Uterus (tissue), 4 donors: Measurements from ENCODE around the gene IKBKE. TPM values are rescaled to one million over a fixed set of nuclear protein-coding genes. Genes with fewer than 3 reads are reported as not detected.

Experiments
- DNase-seq, 2 donors: peaks; one replicate each; pipeline ENCODE4 v3.0.0-alpha.2; 2019 to 2020
- H3K27ac ChIP-seq, 2 donors: fragments of 200-600 bp; sonication (generic); 1 replicate in 1 of 2; 2 replicates in 1 of 2; pipeline ENCODE4 v1.5.1; 2016 to 2018
- H3K27me3 ChIP-seq, 2 donors: fragments of 200-600 bp; sonication (generic); one replicate each; pipeline ENCODE4 v1.5.1; 2018 to 2019; ENCODE audit warnings: control low read depth in 1 of 2
- H3K36me3 ChIP-seq, 2 donors: fragments of 200-600 bp; sonication (generic); one replicate each; pipeline ENCODE4 v1.5.1; 2019; ENCODE audit warnings: control low read depth in 1 of 2
- H3K4me1 ChIP-seq, 2 donors: fragments of 200-600 bp; sonication (generic); one replicate each; pipeline ENCODE4 v1.5.1; 2018 to 2019; ENCODE audit warnings: control low read depth in 1 of 2
- H3K4me3 ChIP-seq, 2 donors: fragments of 200-600 bp; sonication (generic); 1 replicate in 1 of 2; 2 replicates in 1 of 2; pipeline ENCODE4 v1.5.1; 2018 to 2019; ENCODE audit warnings: mild to moderate bottlenecking in 1 of 2
- H3K9me3 ChIP-seq, 2 donors: fragments of 200-600 bp; sonication (generic); one replicate each; pipeline ENCODE4 v1.5.1; 2019; ENCODE audit warnings: control low read depth in 1 of 2
- POLR2A ChIP-seq, 2 donors: fragments of 450-650 bp; IDR thresholded peaks; one replicate each; pipeline ENCODE4 v1.6.1; 2016; ENCODE audit warnings: antibody characterized with exemption in 2 of 2, mild to moderate bottlenecking in 1 of 2, moderate library complexity in 1 of 2
- intact Hi-C: fragments of 100-400 bp; cut with DNase I; formaldehyde crosslinking; loops from one replicate; pipeline ENCODE4 v1.15.1; 2023; ENCODE audit warnings: low total_unique reads
- total RNA-seq, 4 donors: library from RNA; depleted of rRNA in 3 of 4; stranded (reverse); fragments of >200 nt in 3 of 4; gene quantifications; one replicate each; pipeline versions ENCODE4 v1.1.0 to v1.2.4, GENCODE V29; 2014 to 2023
- TF ChIP-seq, protein P1 (sequence below), 4 experiments: fragments of 200-600 bp in 2 of 4; fragments of 450-650 bp in 2 of 4; sonication (generic) in 2 of 4; IDR thresholded peaks; one replicate each; pipeline ENCODE4 v1.5.1; 2016 to 2019; ENCODE audit warnings: antibody characterized with exemption in 4 of 4, mild to moderate bottlenecking in 2 of 4, moderate library complexity in 1 of 4
- donor health status: DM: yes; HTN: yes; CAD: no.

IKBKE gene
- total RNA-seq, 4 donors from 2014 or later, result 1.5 to 6.7 TPM; not detected in 2

- intact Hi-C loops, result no loop called here
- DNase-seq, result no peak
- H3K27ac ChIP-seq, result peak overlapping the region in 1 of 2 donors; percentile 46
- peaks cover 4 to 5% of the 10 kb centered on the region in 2 donors for H3K4me1 ChIP-seq
- TF ChIP-seq, protein P1, sequence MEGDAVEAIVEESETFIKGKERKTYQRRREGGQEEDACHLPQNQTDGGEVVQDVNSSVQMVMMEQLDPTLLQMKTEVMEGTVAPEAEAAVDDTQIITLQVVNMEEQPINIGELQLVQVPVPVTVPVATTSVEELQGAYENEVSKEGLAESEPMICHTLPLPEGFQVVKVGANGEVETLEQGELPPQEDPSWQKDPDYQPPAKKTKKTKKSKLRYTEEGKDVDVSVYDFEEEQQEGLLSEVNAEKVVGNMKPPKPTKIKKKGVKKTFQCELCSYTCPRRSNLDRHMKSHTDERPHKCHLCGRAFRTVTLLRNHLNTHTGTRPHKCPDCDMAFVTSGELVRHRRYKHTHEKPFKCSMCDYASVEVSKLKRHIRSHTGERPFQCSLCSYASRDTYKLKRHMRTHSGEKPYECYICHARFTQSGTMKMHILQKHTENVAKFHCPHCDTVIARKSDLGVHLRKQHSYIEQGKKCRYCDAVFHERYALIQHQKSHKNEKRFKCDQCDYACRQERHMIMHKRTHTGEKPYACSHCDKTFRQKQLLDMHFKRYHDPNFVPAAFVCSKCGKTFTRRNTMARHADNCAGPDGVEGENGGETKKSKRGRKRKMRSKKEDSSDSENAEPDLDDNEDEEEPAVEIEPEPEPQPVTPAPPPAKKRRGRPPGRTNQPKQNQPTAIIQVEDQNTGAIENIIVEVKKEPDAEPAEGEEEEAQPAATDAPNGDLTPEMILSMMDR (IDR thresholded peaks at IDR 0.05), result no peak
- no peak for TF ChIP-seq POLR2A (IDR thresholded peaks at IDR 0.05)
- H3K4me3 ChIP-seq, result no peak overlapping the region
- no peaks in the 10 kb centered on the region for H3K9me3 ChIP-seq
- no peaks in the 10 kb centered on the region for H3K36me3 ChIP-seq
- no peaks in the 10 kb centered on the region for H3K27me3 ChIP-seq
These were observed 41.2 kb downstream of the IKBKE start for GRCh38 chr1:206511362-206512057.

GRCh38 chr1:206512058-206512850 lies 42.0 kb downstream of the IKBKE start:
- intact Hi-C loops, result no loop called here
- Histone ChIP-seq H3K9me3 (no peaks in the 10 kb centered on the region), H3K27me3 (no peaks in the 10 kb centered on the region), H3K4me3 (no peak overlapping the region), H3K27ac (peak overlapping the region; percentile 28 to 46), H3K4me1 (peaks cover 4 to 5% of the 10 kb centered on the region in 2 donors), H3K36me3 (no peaks in the 10 kb centered on the region)
- DNase-seq, result no peak
- TF ChIP-seq, protein P1 (IDR thresholded peaks at IDR 0.05), result no peak
- no peak for TF ChIP-seq POLR2A (IDR thresholded peaks at IDR 0.05)

DNA sequence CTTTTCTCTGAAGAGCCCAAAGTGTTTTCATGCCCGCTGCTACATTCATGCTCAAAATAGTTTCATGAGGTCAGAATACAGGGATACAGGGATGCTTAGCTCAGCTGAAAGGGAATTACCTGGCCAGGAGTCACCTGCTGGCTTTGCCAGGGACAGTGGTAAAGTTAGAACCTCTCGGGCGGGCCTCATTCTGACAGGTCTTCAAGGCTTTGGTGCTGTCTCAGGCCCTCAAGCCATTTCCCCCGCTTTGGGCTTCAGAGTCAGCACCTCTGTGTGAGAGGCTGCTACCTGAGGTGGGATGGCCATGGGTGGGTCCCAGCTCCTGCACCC lies 42.5 kb downstream of the IKBKE start:
- DNase-seq, result no peak
- peaks cover 4 to 5% of the 10 kb centered on the region in 2 donors for H3K4me1 ChIP-seq
- no peak overlapping the region for H3K4me3 ChIP-seq
- peak overlapping the region; percentile 28 to 46 for H3K27ac ChIP-seq
- intact Hi-C loops, result no loop called here
- H3K27me3 ChIP-seq, result no peaks in the 10 kb centered on the region
- H3K36me3 ChIP-seq, result no peaks in the 10 kb centered on the region
- TF ChIP-seq, protein P1 (IDR thresholded peaks at IDR 0.05), result no peak
- TF ChIP-seq POLR2A (IDR thresholded peaks at IDR 0.05), result no peak
- H3K9me3 ChIP-seq, result no peaks in the 10 kb centered on the region

- peak; percentile 71 to 77 for DNase-seq
- no peak overlapping the region for H3K4me3 ChIP-seq
- intact Hi-C loops, result no loop called here
These were observed 43.2 kb downstream of the IKBKE start for GRCh38 chr1:206513312-206514111.

More at GRCh38 chr1:206513312-206514111, 43.2 kb downstream of the IKBKE start:
- no peaks in the 10 kb centered on the region for H3K27me3 ChIP-seq
- H3K4me1 ChIP-seq, result peaks cover 4 to 5% of the 10 kb centered on the region in 2 donors
- no peaks in the 10 kb centered on the region for H3K9me3 ChIP-seq
- H3K27ac ChIP-seq, result peak overlapping the region; percentile 40 to 57
- H3K36me3 ChIP-seq, result no peaks in the 10 kb centered on the region
- TF ChIP-seq POLR2A (IDR thresholded peaks at IDR 0.05), result no peak
- TF ChIP-seq, protein P1 (IDR thresholded peaks at IDR 0.05), result no peak
